Urothelium cell line (cell line): ENCODE results near the gene SLC24A1.

Source experiments
- DNase-seq: peaks from one replicate; pipeline ENCODE4 v3.0.0; 2011; ENCODE audit warnings: low spot score, mixed read lengths
- FAIRE-seq: peaks from 2 replicates; lab custom pipeline; 2011; peaks lifted over from hg19 to GRCh38; lab: Jason Lieb, UNC

Gene SLC24A1

GRCh38 chr15:65651831-65652749, 30.4 kb downstream of the SLC24A1 start:
- FAIRE-seq (no peak), DNase-seq (no peak)

- DNase-seq (no peak), FAIRE-seq (no peak)
Measured at GRCh38 chr15:65653341-65653740, 31.6 kb downstream of the SLC24A1 start.

GRCh38 chr15:65653801-65654521, 32.2 kb downstream of the SLC24A1 start:
- no peak for DNase-seq
- no peak for FAIRE-seq

- FAIRE-seq (no peak), DNase-seq (peak; percentile 58)
Measured at GRCh38 chr15:65655026-65655425, 33.3 kb downstream of the SLC24A1 start.

GRCh38 chr15:65655457-65655856, 33.7 kb downstream of the SLC24A1 start:
- DNase-seq (no peak), FAIRE-seq (no peak)

- no peak for DNase-seq
- FAIRE-seq = no peak
Measured at GRCh38 chr15:65659502-65660052, 37.8 kb downstream of the SLC24A1 start.

GRCh38 chr15:65660927-65661326, 39.2 kb downstream of the SLC24A1 start:
- FAIRE-seq (no peak), DNase-seq (no peak)

- no peak for FAIRE-seq
- no peak for DNase-seq
Measured at GRCh38 chr15:65663521-65663920, 41.8 kb downstream of the SLC24A1 start.

- FAIRE-seq = no peak
- DNase-seq = no peak
Measured at GRCh38 chr15:65666257-65666656, 44.5 kb downstream of the SLC24A1 start.

GRCh38 chr15:65675551-65675950, 53.8 kb downstream of the SLC24A1 start:
- no peak for FAIRE-seq
- no peak for DNase-seq

- FAIRE-seq (no peak), DNase-seq (no peak)
Measured at GRCh38 chr15:65676123-65676522, 54.4 kb downstream of the SLC24A1 start.

- FAIRE-seq = no peak
- DNase-seq = no peak
Measured at GRCh38 chr15:65680544-65680943, 58.8 kb downstream of the SLC24A1 start.

GRCh38 chr15:65682404-65682911, 60.7 kb downstream of the SLC24A1 start:
- DNase-seq (no peak), FAIRE-seq (no peak)

- FAIRE-seq (no peak), DNase-seq (no peak)
Measured at GRCh38 chr15:65688462-65688861, 66.7 kb downstream of the SLC24A1 start.

- FAIRE-seq (no peak), DNase-seq (no peak)
Measured at GRCh38 chr15:65690173-65690572, 68.4 kb downstream of the SLC24A1 start.

GRCh38 chr15:65690778-65691177, 69.0 kb downstream of the SLC24A1 start:
- no peak for DNase-seq
- no peak for FAIRE-seq

GRCh38 chr15:65695081-65695480, 73.3 kb downstream of the SLC24A1 start:
- no peak for DNase-seq
- FAIRE-seq = no peak
